PC-3 (cell line): ENCODE results near the gene PCBD1. TPM values are rescaled to one million over a fixed set of nuclear protein-coding genes. Genes with fewer than 3 reads are reported as not detected.
A peak's percentile ranks its signal among the peaks of the same experiment; 100 is the strongest.

Experiments
- ATAC-seq: fragments of 200-7000 bp; cut with Tn5 transposase; 2 replicates; pipeline ENCODE4 v1.9.1; 2020; ENCODE audit warnings: mild to moderate bottlenecking, moderate library complexity
- BruUV-seq: library from RNA; stranded (reverse); fragments of 400-500 nt; replicated peaks from 2 replicates; lab custom pipeline; 2021; lab: Mats Ljungman, UMichigan
- CTCF ChIA-PET: fragments of 300-600 bp; sonication (Branson Sonifier 250); formaldehyde crosslinking; loops from one replicate; lab custom pipeline; 2022; ENCODE audit warnings: antibody characterized with exemption; lab: Charles Lee
- POLR2A ChIA-PET: fragments of 300-600 bp; sonication (Branson Sonifier 250); formaldehyde crosslinking; loops from one replicate; lab custom pipeline; 2022; ENCODE audit warnings: antibody characterized with exemption; ENCODE audit not compliant: unreplicated experiment; lab: Charles Lee
- DNase-seq: peaks from one replicate; pipeline ENCODE4 v3.0.0-alpha.2; 2015
- H2AFZ ChIP-seq: fragments of 300-600 bp; sonication (generic); 2 replicates; pipeline ENCODE4 v1.6.0; 2016; ENCODE audit warnings: antibody characterized with exemption, low read length
- H3F3A ChIP-seq: fragments of 300-600 bp; sonication (generic); one replicate; pipeline ENCODE4 v1.6.0; 2017; ENCODE audit warnings: antibody characterized with exemption, low read length, control low read depth, mild to moderate bottlenecking; ENCODE audit not compliant: unreplicated experiment
- H3K27ac ChIP-seq: fragments of 300-600 bp; sonication (generic); 2 replicates; pipeline ENCODE4 v1.5.1; 2016; ENCODE audit warnings: mild to moderate bottlenecking, low read length
- H3K27me3 ChIP-seq: fragments of 300-600 bp; sonication (generic); 2 replicates; pipeline ENCODE4 v1.6.1; 2016; ENCODE audit warnings: low read length, mixed read lengths
- H3K36me3 ChIP-seq: fragments of 300-600 bp; sonication (generic); 2 replicates; pipeline ENCODE4 v1.6.1; 2016; ENCODE audit warnings: low read depth, mixed run types, low read length, mixed read lengths
- H3K4me1 ChIP-seq: fragments of 300-600 bp; sonication (generic); 2 replicates; pipeline ENCODE4 v1.5.1; 2016; ENCODE audit warnings: low read length; ENCODE audit not compliant: insufficient read depth
- H3K4me2 ChIP-seq: fragments of 300-600 bp; sonication (generic); 2 replicates; pipeline ENCODE4 v1.6.0; 2016; ENCODE audit warnings: low read length
- H3K4me3 ChIP-seq: fragments of 300-600 bp; sonication (generic); 2 replicates; pipeline ENCODE4 v1.5.1; 2016; ENCODE audit warnings: mild to moderate bottlenecking, low read length, mixed read lengths
- H3K79me2 ChIP-seq: fragments of 300-600 bp; sonication (generic); 2 replicates; pipeline ENCODE4 v1.6.1; 2017; ENCODE audit warnings: low read length, mixed read lengths
- H3K9ac ChIP-seq: fragments of 300-600 bp; sonication (generic); 2 replicates; pipeline ENCODE4 v1.6.0; 2016; ENCODE audit warnings: mild to moderate bottlenecking, low read length
- H3K9me2 ChIP-seq: fragments of 300-600 bp; sonication (generic); replicated peaks from 2 replicates; pipeline ENCODE4 v1.6.1; 2016; ENCODE audit warnings: mixed run types, low read length, mixed read lengths
- H3K9me3 ChIP-seq: fragments of 300-600 bp; sonication (generic); 2 replicates; pipeline ENCODE4 v1.6.1; 2016; ENCODE audit warnings: low read length, mixed read lengths
- H4K20me1 ChIP-seq: fragments of 300-600 bp; sonication (generic); 2 replicates; pipeline ENCODE4 v1.6.1; 2016; ENCODE audit warnings: low read length, mixed read lengths
- CTCF ChIP-seq: fragments of 300-600 bp; sonication (generic); conservative IDR thresholded peaks from 2 replicates; pipeline ENCODE4 v1.5.1; 2017; ENCODE audit warnings: antibody characterized with exemption, low read depth, mild to moderate bottlenecking, low read length
- EZH2 ChIP-seq: fragments of 300-600 bp; sonication (generic); IDR thresholded peaks from one replicate; pipeline ENCODE4 v1.6.1; 2017; ENCODE audit warnings: antibody characterized with exemption, mild to moderate bottlenecking, low read length; ENCODE audit not compliant: unreplicated experiment
- EZH2phosphoT487 ChIP-seq: fragments of 300-600 bp; sonication (generic); IDR thresholded peaks from 2 replicates; pipeline ENCODE4 v1.6.1; 2018; ENCODE audit warnings: mild to moderate bottlenecking, antibody characterized with exemption, low read length, borderline replicate concordance
- intact Hi-C: fragments of 100-400 bp; cut with micrococcal nuclease; formaldehyde crosslinking; loops from 2 replicates; pipeline ENCODE4 v1.9.0; 2023
- total RNA-seq: library from RNA; depleted of rRNA; stranded (reverse); fragments of >200 nt; gene quantifications from 2 replicates; pipeline ENCODE4 v1.2.3, GENCODE V29; 2014; rRNA removed

PCBD1 gene
- total RNA-seq, 1 experiment from 2014 or later: 283 TPM

GRCh38 chr10:70834021-70834420 is 54.3 kb downstream of the PCBD1 start:
- intact Hi-C loops: no loop called here
- no peak for TF ChIP-seq EZH2phosphoT487
- no peak for TF ChIP-seq CTCF
- TF ChIP-seq EZH2: no peak
- Histone ChIP-seq H3K4me3 (no peak overlapping the region), H3K36me3 (peaks cover 29% of the 10 kb centered on the region), H3K79me2 (peaks cover 82% of the 10 kb centered on the region), H3K9me2 (no peaks in the 10 kb centered on the region), H3F3A (peaks cover 20% of the 10 kb centered on the region), H3K4me2 (peak overlapping the region; percentile 62), H2AFZ (no peak overlapping the region), H3K4me1 (peaks cover 55% of the 10 kb centered on the region), H4K20me1 (no peaks in the 10 kb centered on the region), H3K27me3 (no peaks in the 10 kb centered on the region), H3K27ac (peak overlapping the region; percentile 84), H3K9ac (peak overlapping the region; percentile 32; the same call in 1 of the 2 replicates), H3K9me3 (no peaks in the 10 kb centered on the region)
- no peak for DNase-seq
- CTCF ChIA-PET: no interaction called here
- BruUV-seq: no TSS peak
- POLR2A ChIA-PET: no interaction called here
- no peak for ATAC-seq

- H3K9me3 ChIP-seq: no peaks in the 10 kb centered on the region
- POLR2A ChIA-PET: no interaction called here
Measured at GRCh38 chr10:70833601-70834000, 54.8 kb downstream of the PCBD1 start.

More at GRCh38 chr10:70833601-70834000, 54.8 kb downstream of the PCBD1 start:
- no peaks in the 10 kb centered on the region for H3K9me2 ChIP-seq
- BruUV-seq: no TSS peak
- H3F3A ChIP-seq: peaks cover 22% of the 10 kb centered on the region
- H3K4me2 ChIP-seq: peak overlapping the region; percentile 62
- peak overlapping the region; percentile 32 for H3K9ac ChIP-seq
- no peak for DNase-seq
- intact Hi-C loops: loop anchor here (2.0 kb wide), 1 partner anchor 17 kb away; no protein-coding TSS in a partner anchor
- no peaks in the 10 kb centered on the region for H4K20me1 ChIP-seq
- peak overlapping the region; percentile 84 for H3K27ac ChIP-seq
- no peak for ATAC-seq
- peaks cover 25% of the 10 kb centered on the region for H3K36me3 ChIP-seq
- no peak overlapping the region for H2AFZ ChIP-seq
- H3K4me3 ChIP-seq: peak overlapping the region; percentile 17; the same call in 1 of the 2 replicates
- peaks cover 59% of the 10 kb centered on the region for H3K4me1 ChIP-seq
- H3K79me2 ChIP-seq: peaks cover 80% of the 10 kb centered on the region
- no peak for TF ChIP-seq EZH2
- TF ChIP-seq CTCF: no peak
- TF ChIP-seq EZH2phosphoT487: no peak
- H3K27me3 ChIP-seq: no peaks in the 10 kb centered on the region
- CTCF ChIA-PET: no interaction called here

Other genes starting within 250 kb of the PCBD1 start
- gene ADAMTS14, start 216.1 kb downstream of the PCBD1 start, total RNA-seq: 0.91 and 1.4 TPM in 2 replicates
- not detected in 2 replicates for gene TBATA, start 103.2 kb downstream of the PCBD1 start, total RNA-seq
- gene SGPL1, start 72.6 kb downstream of the PCBD1 start, total RNA-seq: 77.6 and 101 TPM in 2 replicates